ENCODE measurements around the gene TMEM243.

TMEM243 gene

GRCh38 chr7:87202705-87203104, 16.8 kb downstream of the TMEM243 start:
- no peak for TF ChIP-seq CTCF (conservative IDR thresholded peaks at IDR 0.05; ENCODE audit: control insufficient read depth, insufficient read depth, low read depth, low read length)
- DNase-seq (ENCODE audit: low read depth), result no peak
- H3K4me3 ChIP-seq (ENCODE audit: control insufficient read depth, low read depth, low read length), result no peak overlapping the region

- TF ChIP-seq CTCF (conservative IDR thresholded peaks at IDR 0.05; ENCODE audit: control insufficient read depth, insufficient read depth, low read depth, low read length), result no peak
- DNase-seq (ENCODE audit: low read depth), result no peak
- no peak overlapping the region for H3K4me3 ChIP-seq (ENCODE audit: control insufficient read depth, low read depth, low read length)
These were observed 17.3 kb downstream of the TMEM243 start for GRCh38 chr7:87202208-87202607.

- TF ChIP-seq CTCF (conservative IDR thresholded peaks at IDR 0.05; ENCODE audit: control insufficient read depth, insufficient read depth, low read depth, low read length), result no peak
- no peak overlapping the region for H3K4me3 ChIP-seq (ENCODE audit: control insufficient read depth, low read depth, low read length)
- no peak for DNase-seq (ENCODE audit: low read depth)
These were observed 19.7 kb downstream of the TMEM243 start for GRCh38 chr7:87199700-87200450.

GRCh38 chr7:87199241-87199640, 20.3 kb downstream of the TMEM243 start:
- H3K4me3 ChIP-seq (ENCODE audit: control insufficient read depth, low read depth, low read length), result no peak overlapping the region
- TF ChIP-seq CTCF (conservative IDR thresholded peaks at IDR 0.05; ENCODE audit: control insufficient read depth, insufficient read depth, low read depth, low read length), result no peak
- no peak for DNase-seq (ENCODE audit: low read depth)

GRCh38 chr7:87193912-87194311, 25.6 kb downstream of the TMEM243 start:
- no peak for TF ChIP-seq CTCF (conservative IDR thresholded peaks at IDR 0.05; ENCODE audit: control insufficient read depth, insufficient read depth, low read depth, low read length)
- no peak for DNase-seq (ENCODE audit: low read depth)
- no peak overlapping the region for H3K4me3 ChIP-seq (ENCODE audit: control insufficient read depth, low read depth, low read length)

- DNase-seq (ENCODE audit: low read depth), result no peak
- no peak overlapping the region for H3K4me3 ChIP-seq (ENCODE audit: control insufficient read depth, low read depth, low read length)
- TF ChIP-seq CTCF (conservative IDR thresholded peaks at IDR 0.05; ENCODE audit: control insufficient read depth, insufficient read depth, low read depth, low read length), result no peak
These were observed 26.6 kb downstream of the TMEM243 start for GRCh38 chr7:87192784-87193487.

All from fibroblast of mammary gland (primary cell).